GM23338 (cell line): ENCODE results near the gene TCERG1L. TPM values are rescaled to one million over a fixed set of nuclear protein-coding genes. Genes with fewer than 3 reads are reported as not detected.

Experiments
- ATAC-seq: fragments of 200-7000 bp; cut with Tn5 transposase; 3 replicates; pipeline ENCODE4 v1.9.1; 2020
- DNase-seq: peaks from one replicate; pipeline ENCODE4 v3.0.0-alpha.2; 2015; ENCODE audit warnings: low spot score
- H2AFZ ChIP-seq: fragments of 200-600 bp; sonication (generic); 2 replicates; pipeline ENCODE4 v1.8.0; 2016; ENCODE audit warnings: antibody characterized with exemption, mild to moderate bottlenecking, moderate library complexity
- H3F3A ChIP-seq: fragments of 200-600 bp; sonication (generic); replicated peaks from 2 replicates; pipeline ENCODE4 v1.8.0; 2017; ENCODE audit warnings: antibody characterized with exemption, mixed run types, low read depth
- H3K27ac ChIP-seq: fragments of 200-600 bp; sonication (generic); 2 replicates; pipeline ENCODE4 v1.6.1; 2016; ENCODE audit warnings: low read depth
- H3K27me3 ChIP-seq: fragments of 200-600 bp; sonication (generic); 2 replicates; pipeline ENCODE4 v1.8.0; 2016; ENCODE audit warnings: mild to moderate bottlenecking, mixed run types, moderate library complexity; ENCODE audit not compliant: insufficient read depth
- H3K36me3 ChIP-seq: fragments of 200-600 bp; sonication (generic); 2 replicates; pipeline ENCODE4 v1.8.0; 2016; ENCODE audit warnings: mild to moderate bottlenecking; ENCODE audit not compliant: insufficient read depth
- H3K4me1 ChIP-seq: fragments of 200-600 bp; sonication (generic); 2 replicates; pipeline ENCODE4 v1.8.0; 2016; ENCODE audit warnings: mild to moderate bottlenecking, moderate library complexity; ENCODE audit not compliant: insufficient read depth
- H3K4me2 ChIP-seq: fragments of 200-600 bp; sonication (generic); 2 replicates; pipeline ENCODE4 v1.7.1; 2017; ENCODE audit warnings: mixed run types
- H3K4me3 ChIP-seq: fragments of 200-600 bp; sonication (generic); 2 replicates; pipeline ENCODE4 v1.6.1; 2016; ENCODE audit warnings: mixed run types
- H3K79me2 ChIP-seq: fragments of 200-600 bp; sonication (generic); replicated peaks from 2 replicates; pipeline ENCODE4 v1.8.0; 2017; ENCODE audit warnings: mild to moderate bottlenecking; ENCODE audit not compliant: insufficient read depth
- H3K9me2 ChIP-seq: fragments of 200-600 bp; sonication (generic); 2 replicates; pipeline ENCODE4 v1.8.0; 2017; ENCODE audit not compliant: insufficient read depth
- H4K20me1 ChIP-seq: fragments of 200-600 bp; sonication (generic); replicated peaks from 2 replicates; pipeline ENCODE4 v1.8.0; 2017; ENCODE audit warnings: mild to moderate bottlenecking; ENCODE audit not compliant: insufficient read depth
- H3K27ac Mint-ChIP-seq: 2 replicates; pipeline ENCODE4 v1.8.0; 2020; ENCODE audit warnings: inconsistent platforms, mild to moderate bottlenecking, moderate library complexity, mixed read lengths
- H3K27me3 Mint-ChIP-seq: 3 replicates; pipeline ENCODE4 v1.8.0; 2022; ENCODE audit warnings: low read depth, mild to moderate bottlenecking, moderate library complexity, mixed read lengths, inconsistent platforms; ENCODE audit not compliant: insufficient read depth, poor library complexity
- H3K36me3 Mint-ChIP-seq: 3 replicates; pipeline ENCODE4 v1.8.0; 2021; ENCODE audit warnings: low read depth, mild to moderate bottlenecking, inconsistent platforms, moderate library complexity, mixed read lengths
- H3K4me1 Mint-ChIP-seq: 3 replicates; pipeline ENCODE4 v1.8.0; 2020; ENCODE audit warnings: mild to moderate bottlenecking, inconsistent platforms, mixed read lengths
- H3K4me3 Mint-ChIP-seq: 3 replicates; pipeline ENCODE4 v1.8.0; 2021; ENCODE audit warnings: moderate library complexity, mild to moderate bottlenecking, inconsistent platforms, mixed read lengths
- H3K9me3 Mint-ChIP-seq: 3 replicates; pipeline ENCODE4 v1.8.0; 2020; ENCODE audit warnings: moderate library complexity, mild to moderate bottlenecking, inconsistent platforms, mixed read lengths
- CREB1 ChIP-seq: fragments of 250-450 bp; sonication (Bioruptor Pico); IDR thresholded peaks from 2 replicates; pipeline ENCODE4 v1.5.0; 2020; ENCODE audit warnings: low read depth, mild to moderate bottlenecking, moderate library complexity
- CTCF ChIP-seq, 2 experiments: fragments of 200-600 bp in 1 of 2; sonication (generic) in 1 of 2; conservative IDR thresholded peaks; 2 replicates each; pipeline versions ENCODE4 v1.5.1 to v1.6.1; 2016 to 2017; ENCODE audit warnings: antibody characterized with exemption in 2 of 2, low read depth in 2 of 2, mild to moderate bottlenecking in 2 of 2, moderate library complexity in 1 of 2
- ETS1 ChIP-seq: IDR thresholded peaks from 2 replicates; pipeline ENCODE4 v1.6.1; 2016; ENCODE audit warnings: antibody characterized with exemption
- EZH2 ChIP-seq: fragments of 200-600 bp; sonication (generic); IDR thresholded peaks from one replicate; pipeline ENCODE4 v1.8.0; 2017; ENCODE audit warnings: antibody characterized with exemption, mild to moderate bottlenecking, low read depth; ENCODE audit not compliant: unreplicated experiment
- EZH2phosphoT487 ChIP-seq: fragments of 200-600 bp; sonication (generic); IDR thresholded peaks from one replicate; pipeline ENCODE4 v1.8.1; 2018; ENCODE audit warnings: antibody characterized with exemption; ENCODE audit not compliant: unreplicated experiment
- JUNB ChIP-seq: IDR thresholded peaks from one replicate; pipeline ENCODE4 v1.6.1; 2016; ENCODE audit warnings: antibody characterized with exemption; ENCODE audit not compliant: unreplicated experiment
- NANOG ChIP-seq: IDR thresholded peaks from 2 replicates; pipeline ENCODE4 v1.6.1; 2016; ENCODE audit warnings: antibody characterized with exemption, borderline replicate concordance
- POLR2AphosphoS5 ChIP-seq: IDR thresholded peaks from 2 replicates; pipeline ENCODE4 v1.6.1; 2016; ENCODE audit warnings: antibody characterized with exemption, low read depth
- REST ChIP-seq: IDR thresholded peaks from one replicate; pipeline ENCODE4 v1.6.1; 2018; ENCODE audit warnings: antibody characterized with exemption; ENCODE audit not compliant: unreplicated experiment
- STAT1 ChIP-seq: IDR thresholded peaks from one replicate; pipeline ENCODE4 v1.6.1; 2016; ENCODE audit warnings: antibody characterized with exemption; ENCODE audit not compliant: unreplicated experiment
- ZNF114 ChIP-seq: fragments of 250-450 bp; sonication (Bioruptor Pico); IDR thresholded peaks from 2 replicates; pipeline ENCODE4 v1.5.0; 2020; ENCODE audit warnings: mild to moderate bottlenecking, moderate library complexity
- ZNF331 ChIP-seq: fragments of 250-450 bp; sonication (Bioruptor Pico); IDR thresholded peaks from 2 replicates; pipeline ENCODE4 v1.5.0; 2020; ENCODE audit warnings: low read depth, mild to moderate bottlenecking, moderate library complexity
- ZNF462 ChIP-seq: fragments of 250-450 bp; sonication (Bioruptor Pico); IDR thresholded peaks from 2 replicates; pipeline ENCODE4 v1.5.0; 2020; ENCODE audit warnings: mild to moderate bottlenecking, moderate library complexity
- polyA plus RNA-seq: library from polyadenylated mRNA; unstranded; fragments of >200 nt; fragmentation: Nextera tagmentation; extraction: Ambion mirVana; gene quantifications from 2 replicates; pipeline ENCODE4 v1.2.1, GENCODE V29; 2016
- total RNA-seq: library from RNA; depleted of rRNA; stranded (reverse); fragments of >200 nt; shearing (Covaris generic); gene quantifications from 2 replicates; pipeline ENCODE4 v1.2.3, GENCODE V29; 2014

The TCERG1L gene
- total and polyA plus RNA-seq, 2 experiments from 2014 or later: 3.9 to 5.5 TPM

- no peak for TF ChIP-seq NANOG
- TF ChIP-seq CREB1: no peak
- no peak for TF ChIP-seq EZH2phosphoT487
Measured at GRCh38 chr10:131258256-131258655, 53.3 kb downstream of the TCERG1L start (continued).

GRCh38 chr10:131257027-131257426, 54.5 kb downstream of the TCERG1L start:
- H3K9me2 ChIP-seq: no peaks in the 10 kb centered on the region
- Mint-ChIP-seq H3K36me3 (peaks cover 29% of the 10 kb centered on the region), H3K4me1 (no peaks in the 10 kb centered on the region), H3K4me3 (no peak overlapping the region), H3K9me3 (peaks cover 94% of the 10 kb centered on the region), H3K27me3 (peaks cover 5% of the 10 kb centered on the region), H3K27ac (no peak overlapping the region)
- H2AFZ ChIP-seq: no peak overlapping the region
- no peaks in the 10 kb centered on the region for H3K4me1 ChIP-seq
- no peak for ATAC-seq
- H3K27ac ChIP-seq: no peak overlapping the region
- DNase-seq: no peak
- H3K4me3 ChIP-seq: no peak overlapping the region
- TF ChIP-seq ETS1: no peak
- TF ChIP-seq POLR2AphosphoS5: no peak
- TF ChIP-seq ZNF331 (CRISPR knock-in tag): no peak
- no peak for TF ChIP-seq CTCF (conservative IDR thresholded peaks at IDR 0.05; ENCODE audit: low read depth in 2 of 2)
- no peak for TF ChIP-seq EZH2phosphoT487
- TF ChIP-seq EZH2: no peak
- TF ChIP-seq ZNF462 (CRISPR knock-in tag): no peak
- no peak for TF ChIP-seq CREB1
- no peak for TF ChIP-seq JUNB
- no peak for TF ChIP-seq ZNF114
- no peak for TF ChIP-seq NANOG
- no peak for TF ChIP-seq REST
- TF ChIP-seq STAT1: no peak
- H3K79me2 ChIP-seq: no peaks in the 10 kb centered on the region
- H3K4me2 ChIP-seq: no peak overlapping the region
- H4K20me1 ChIP-seq: no peaks in the 10 kb centered on the region
- H3K36me3 ChIP-seq: no peaks in the 10 kb centered on the region
- H3K27me3 ChIP-seq: no peaks in the 10 kb centered on the region
- H3F3A ChIP-seq: no peaks in the 10 kb centered on the region
